ENCODE measurements around the gene WDR72. TPM values are rescaled to one million over a fixed set of nuclear protein-coding genes. Genes with fewer than 3 reads are reported as not detected.

Gene WDR72
- total and polyA plus RNA-seq, 2 donors (not counting 1 experiment from before 2014, with no cell fraction given): not detected

DNA sequence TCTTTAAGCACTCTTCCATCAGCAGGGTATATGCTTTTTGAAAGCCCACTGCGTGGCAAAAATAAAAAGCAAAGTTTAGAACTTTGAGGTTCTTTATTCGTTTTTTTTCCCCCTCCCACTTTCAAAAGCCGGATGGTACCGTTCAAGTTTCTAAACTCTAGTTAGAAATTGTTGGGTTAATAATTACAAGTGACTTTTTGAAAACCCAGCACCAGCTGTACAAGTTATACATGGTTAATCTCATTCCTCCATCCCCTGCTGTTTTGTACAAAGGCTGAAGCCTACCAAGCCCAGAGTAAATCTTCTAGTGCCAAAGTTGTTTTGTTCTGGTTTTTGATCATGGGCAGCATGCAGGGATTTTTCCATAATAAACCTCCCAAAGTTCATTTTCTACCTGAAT lies 48.6 kb downstream of the WDR72 start:
- Mint-ChIP-seq H3K4me3 (no peak overlapping the region), H3K9me3 (ENCODE audit: insufficient read depth) (no peaks in the 10 kb centered on the region), H3K27me3 (peaks cover 4% of the 10 kb centered on the region), H3K27ac (no peak overlapping the region), H3K4me1 (no peaks in the 10 kb centered on the region)
- no peaks in the 10 kb centered on the region for H3K4me1 ChIP-seq (ENCODE audit: control insufficient read depth in 2 of 2, insufficient read depth in 2 of 2, low read length in 2 of 2)
- intact Hi-C loops (cut with micrococcal nuclease): no loop called here
- no peak overlapping the region for H2AFZ ChIP-seq (ENCODE audit: insufficient read depth, low read depth, low read length, poor library complexity, severe bottlenecking)
- H3K27me3 ChIP-seq (replicated peaks in 1 of 4; ENCODE audit: control extremely low read depth in 1 of 4, control insufficient read depth in 3 of 4, insufficient read depth in 4 of 4, low read length in 3 of 4): no peaks in the 10 kb centered on the region
- POLR2A ChIA-PET: no interaction called here
- no CpG with 5 or more reads among the region's 4 CpGs for WGBS (ENCODE audit: insufficient coverage)
- H3K27ac ChIP-seq (ENCODE audit: low read length in 2 of 2): no peak overlapping the region
- CTCF ChIA-PET: no interaction called here
- no peak overlapping the region for H3K4me3 ChIP-seq (ENCODE audit: control extremely low read depth in 1 of 5, extremely low read depth in 1 of 5, insufficient read depth in 1 of 5, low read depth in 2 of 5, low read length in 4 of 5)
- ATAC-seq (ENCODE audit: low read depth) (no peak), DNase-seq (no peak)
- peaks cover 0 to 2% (median 0%) of the 10 kb centered on the region in 3 donors for H3K9me3 ChIP-seq (ENCODE audit: control extremely low read depth in 1 of 3, control insufficient read depth in 2 of 3, insufficient read depth in 1 of 3, low read length in 2 of 3)
- H3K4me2 ChIP-seq (replicated peaks; ENCODE audit: low read depth, low read length, poor library complexity, severe bottlenecking): no peak overlapping the region
- H3K36me3 ChIP-seq (replicated peaks in 1 of 2; ENCODE audit: control extremely low read depth in 1 of 2, control insufficient read depth in 1 of 2, extremely low read depth in 1 of 2, insufficient read depth in 2 of 2, low read length in 1 of 2): no peaks in the 10 kb centered on the region
- H4K20me1 ChIP-seq (ENCODE audit: control insufficient read depth, insufficient read depth, low read length, poor library complexity, severe bottlenecking): no peaks in the 10 kb centered on the region
- no peak for TF ChIP-seq EZH2 (IDR thresholded peaks at IDR 0.05; ENCODE audit: borderline replicate concordance, insufficient read depth, low read depth, low read length, poor library complexity, severe bottlenecking)
- no peak for TF ChIP-seq CTCF (IDR thresholded peaks at IDR 0.05)
- H3K9ac ChIP-seq (ENCODE audit: low read length): no peak overlapping the region
- no peaks in the 10 kb centered on the region for H3K79me2 ChIP-seq (ENCODE audit: control insufficient read depth, insufficient read depth, low read length)

- Histone ChIP-seq H2AFZ (ENCODE audit: insufficient read depth, low read depth, low read length, poor library complexity, severe bottlenecking) (no peak overlapping the region), H3K79me2 (ENCODE audit: control insufficient read depth, insufficient read depth, low read length) (no peaks in the 10 kb centered on the region), H3K36me3 (replicated peaks in 1 of 2; ENCODE audit: control extremely low read depth in 1 of 2, control insufficient read depth in 1 of 2, extremely low read depth in 1 of 2, insufficient read depth in 2 of 2, low read length in 1 of 2) (no peaks in the 10 kb centered on the region), H3K9me3 (ENCODE audit: control extremely low read depth in 1 of 3, control insufficient read depth in 2 of 3, insufficient read depth in 1 of 3, low read length in 2 of 3) (peaks cover 0 to 2% (median 0%) of the 10 kb centered on the region in 3 donors), H3K27me3 (replicated peaks in 1 of 4; ENCODE audit: control extremely low read depth in 1 of 4, control insufficient read depth in 3 of 4, insufficient read depth in 4 of 4, low read length in 3 of 4) (no peaks in the 10 kb centered on the region), H4K20me1 (ENCODE audit: control insufficient read depth, insufficient read depth, low read length, poor library complexity, severe bottlenecking) (no peaks in the 10 kb centered on the region), H3K4me2 (replicated peaks; ENCODE audit: low read depth, low read length, poor library complexity, severe bottlenecking) (no peak overlapping the region), H3K9ac (ENCODE audit: low read length) (no peak overlapping the region), H3K4me3 (ENCODE audit: control extremely low read depth in 1 of 5, extremely low read depth in 1 of 5, insufficient read depth in 1 of 5, low read depth in 2 of 5, low read length in 4 of 5) (no peak overlapping the region), H3K27ac (ENCODE audit: low read length in 2 of 2) (no peak overlapping the region), H3K4me1 (ENCODE audit: control insufficient read depth in 2 of 2, insufficient read depth in 2 of 2, low read length in 2 of 2) (no peaks in the 10 kb centered on the region)
- CTCF ChIA-PET: no interaction called here
- ATAC-seq (ENCODE audit: low read depth) (no peak), DNase-seq (no peak)
- H3K4me3 Mint-ChIP-seq: no peak overlapping the region
- no peak overlapping the region for H3K27ac Mint-ChIP-seq
- TF ChIP-seq CTCF (IDR thresholded peaks at IDR 0.05) (no peak), EZH2 (IDR thresholded peaks at IDR 0.05; ENCODE audit: borderline replicate concordance, insufficient read depth, low read depth, low read length, poor library complexity, severe bottlenecking) (no peak)
- no CpG with 5 or more reads among the region's 2 CpGs for WGBS (ENCODE audit: insufficient coverage)
- POLR2A ChIA-PET: no interaction called here
- no peaks in the 10 kb centered on the region for H3K9me3 Mint-ChIP-seq (ENCODE audit: insufficient read depth)
- H3K27me3 Mint-ChIP-seq: peaks cover 4% of the 10 kb centered on the region
- H3K4me1 Mint-ChIP-seq: no peaks in the 10 kb centered on the region
- intact Hi-C loops (cut with micrococcal nuclease): no loop called here
These were observed 49.6 kb downstream of the WDR72 start for GRCh38 chr15:53709821-53710220.

Data from B cell (primary cell).